T-helper 1 cell treated with Interleukin-12 subunit alpha and Interleukin-12 subunit beta and Interleukin-4 antibody, amounts not matched to agents 30 μg/mL and 1 μg/mL, for 36 hours (primary cell): ENCODE measurements around the gene ZBTB22.
A peak's percentile ranks its signal among the peaks of the same experiment; 100 is the strongest.

Source experiments
- H3K27ac Mint-ChIP-seq: one replicate; pipeline ENCODE4 v1.8.0; 2021; ENCODE audit warnings: mild to moderate bottlenecking, mixed read lengths
- H3K27me3 Mint-ChIP-seq: one replicate; pipeline ENCODE4 v1.8.0; 2021; ENCODE audit warnings: low read depth, mixed read lengths
- H3K36me3 Mint-ChIP-seq: one replicate; pipeline ENCODE4 v1.8.0; 2021; ENCODE audit warnings: low read depth, mixed read lengths
- H3K4me1 Mint-ChIP-seq: one replicate; pipeline ENCODE4 v1.8.0; 2021; ENCODE audit warnings: low read depth, mixed read lengths
- H3K4me3 Mint-ChIP-seq: one replicate; pipeline ENCODE4 v1.8.0; 2021; ENCODE audit warnings: mild to moderate bottlenecking, moderate library complexity, mixed read lengths
- H3K9me3 Mint-ChIP-seq: one replicate; pipeline ENCODE4 v1.8.0; 2021; ENCODE audit warnings: mixed read lengths

ZBTB22 gene

GRCh38 chr6:33298773-33299236 lies 18.7 kb downstream of the ZBTB22 start, which contains the start of gene RGL2:
Gene RGL2 (minus strand): TSS chr6:33298942. CDS start chr6:33298610, 332 bp downstream.
- H3K4me3 Mint-ChIP-seq = peak within 1 kb of the TSS; percentile 95
- H3K36me3 Mint-ChIP-seq = peaks cover 42% of the 10 kb centered on the region
- no peaks in the 10 kb centered on the region for H3K27me3 Mint-ChIP-seq
- H3K9me3 Mint-ChIP-seq = no peaks in the 10 kb centered on the region
- H3K27ac Mint-ChIP-seq = peak within 1 kb of the TSS; percentile 98
- peaks cover 31% of the 10 kb centered on the region for H3K4me1 Mint-ChIP-seq

GRCh38 chr6:33297956-33298772 lies 19.4 kb downstream of the ZBTB22 start:
- H3K9me3 Mint-ChIP-seq = no peaks in the 10 kb centered on the region
- peak overlapping the region; percentile 98 for H3K27ac Mint-ChIP-seq
- H3K27me3 Mint-ChIP-seq = no peaks in the 10 kb centered on the region
- H3K4me1 Mint-ChIP-seq = peaks cover 28% of the 10 kb centered on the region
- peaks cover 37% of the 10 kb centered on the region for H3K36me3 Mint-ChIP-seq
- peak overlapping the region; percentile 95 for H3K4me3 Mint-ChIP-seq

- Mint-ChIP-seq H3K9me3 (no peaks in the 10 kb centered on the region), H3K36me3 (peaks cover 39% of the 10 kb centered on the region), H3K27me3 (no peaks in the 10 kb centered on the region)
These were observed 20.1 kb downstream of the ZBTB22 start for GRCh38 chr6:33297406-33297955.

GRCh38 chr6:33296797-33297405 lies 20.6 kb downstream of the ZBTB22 start:
- peak overlapping the region; percentile 65 for H3K4me3 Mint-ChIP-seq
- no peaks in the 10 kb centered on the region for H3K27me3 Mint-ChIP-seq
- peak overlapping the region; percentile 55 for H3K27ac Mint-ChIP-seq
- peaks cover 37% of the 10 kb centered on the region for H3K36me3 Mint-ChIP-seq
- peaks cover 28% of the 10 kb centered on the region for H3K4me1 Mint-ChIP-seq
- H3K9me3 Mint-ChIP-seq = no peaks in the 10 kb centered on the region

More at GRCh38 chr6:33297406-33297955, 20.1 kb downstream of the ZBTB22 start:
- H3K4me1 Mint-ChIP-seq = peaks cover 28% of the 10 kb centered on the region
- H3K4me3 Mint-ChIP-seq = peak overlapping the region; percentile 51
- H3K27ac Mint-ChIP-seq = peak overlapping the region; percentile 49

GRCh38 chr6:33295621-33296369 lies 21.7 kb downstream of the ZBTB22 start:
- no peaks in the 10 kb centered on the region for H3K27me3 Mint-ChIP-seq
- H3K9me3 Mint-ChIP-seq = no peaks in the 10 kb centered on the region
- peaks cover 26% of the 10 kb centered on the region for H3K4me1 Mint-ChIP-seq
- peak overlapping the region; percentile 64 for H3K4me3 Mint-ChIP-seq
- H3K27ac Mint-ChIP-seq = peak overlapping the region; percentile 49
- peaks cover 37% of the 10 kb centered on the region for H3K36me3 Mint-ChIP-seq

GRCh38 chr6:33294086-33294823 lies 23.3 kb downstream of the ZBTB22 start:
- peak overlapping the region; percentile 44 for H3K27ac Mint-ChIP-seq
- H3K4me3 Mint-ChIP-seq = no peak overlapping the region
- no peaks in the 10 kb centered on the region for H3K27me3 Mint-ChIP-seq
- no peaks in the 10 kb centered on the region for H3K9me3 Mint-ChIP-seq
- H3K36me3 Mint-ChIP-seq = peaks cover 29% of the 10 kb centered on the region
- peaks cover 27% of the 10 kb centered on the region for H3K4me1 Mint-ChIP-seq

GRCh38 chr6:33292996-33293682 lies 24.4 kb downstream of the ZBTB22 start:
- H3K27ac Mint-ChIP-seq = no peak overlapping the region
- H3K36me3 Mint-ChIP-seq = peaks cover 30% of the 10 kb centered on the region
- no peaks in the 10 kb centered on the region for H3K9me3 Mint-ChIP-seq
- H3K4me3 Mint-ChIP-seq = no peak overlapping the region
- no peaks in the 10 kb centered on the region for H3K27me3 Mint-ChIP-seq
- peaks cover 32% of the 10 kb centered on the region for H3K4me1 Mint-ChIP-seq

- Mint-ChIP-seq H3K27ac (no peak overlapping the region), H3K4me3 (peak overlapping the region; percentile 99), H3K27me3 (no peaks in the 10 kb centered on the region), H3K4me1 (peaks cover 32% of the 10 kb centered on the region), H3K9me3 (no peaks in the 10 kb centered on the region), H3K36me3 (peaks cover 37% of the 10 kb centered on the region)
These were observed 27.1 kb downstream of the ZBTB22 start for GRCh38 chr6:33290459-33290858.

- H3K27me3 Mint-ChIP-seq = no peaks in the 10 kb centered on the region
- peak overlapping the region; percentile 86 for H3K27ac Mint-ChIP-seq
- H3K4me3 Mint-ChIP-seq = peak overlapping the region; percentile 99
- peaks cover 32% of the 10 kb centered on the region for H3K4me1 Mint-ChIP-seq
- H3K36me3 Mint-ChIP-seq = peaks cover 37% of the 10 kb centered on the region
- H3K9me3 Mint-ChIP-seq = no peaks in the 10 kb centered on the region
These were observed 27.7 kb downstream of the ZBTB22 start for GRCh38 chr6:33289784-33290315.

GRCh38 chr6:33288921-33289783 lies 28.4 kb downstream of the ZBTB22 start, which contains the start of the genes PFDN6 and WDR46:
Gene PFDN6 (plus strand): TSS chr6:33289601. CDS start chr6:33289857, 256 bp downstream.
Gene WDR46 (minus strand): TSS chr6:33289239. CDS start chr6:33289170, 69 bp downstream.
- no peaks in the 10 kb centered on the region for H3K27me3 Mint-ChIP-seq
- peak within 1 kb of the TSS; percentile 86 for H3K27ac Mint-ChIP-seq
- peak within 1 kb of the TSS; percentile 99 for H3K4me3 Mint-ChIP-seq
- H3K36me3 Mint-ChIP-seq = peaks cover 38% of the 10 kb centered on the region
- H3K9me3 Mint-ChIP-seq = no peaks in the 10 kb centered on the region
- H3K4me1 Mint-ChIP-seq = peaks cover 32% of the 10 kb centered on the region

GRCh38 chr6:33288141-33288920 lies 29.2 kb downstream of the ZBTB22 start:
- peak overlapping the region; percentile 86 for H3K27ac Mint-ChIP-seq
- peak overlapping the region; percentile 99 for H3K4me3 Mint-ChIP-seq
- no peaks in the 10 kb centered on the region for H3K9me3 Mint-ChIP-seq
- H3K36me3 Mint-ChIP-seq = peaks cover 35% of the 10 kb centered on the region
- peaks cover 32% of the 10 kb centered on the region for H3K4me1 Mint-ChIP-seq
- no peaks in the 10 kb centered on the region for H3K27me3 Mint-ChIP-seq
